SJCRH30 (cell line): ENCODE data around the gene RFWD3. TPM values are rescaled to one million over a fixed set of nuclear protein-coding genes. Genes with fewer than 3 reads are reported as not detected.
"Not testable (repeated sequence)": the region's sequence is repeated elsewhere in the genome, so short reads cannot be mapped to it uniquely, and the experiment has no call there.

ENCODE experiments used
- DNase-seq, 2 experiments: peaks; one replicate each; pipeline ENCODE4 v3.0.0-alpha.2; 2015 to 2020
- H3K27ac ChIP-seq: fragments of 250-450 bp; sonication (Bioruptor Pico); 2 replicates; pipeline ENCODE4 v1.5.1; 2020; ENCODE audit warnings: mild to moderate bottlenecking, moderate library complexity
- H3K27me3 ChIP-seq: fragments of 250-450 bp; sonication (Bioruptor Pico); 2 replicates; pipeline ENCODE4 v1.5.1; 2020; ENCODE audit warnings: mild to moderate bottlenecking, moderate library complexity
- H3K36me3 ChIP-seq: fragments of 250-450 bp; sonication (Bioruptor Pico); 2 replicates; pipeline ENCODE4 v1.5.1; 2020; ENCODE audit warnings: mild to moderate bottlenecking, moderate library complexity
- H3K4me1 ChIP-seq: fragments of 250-450 bp; sonication (Bioruptor Pico); 2 replicates; pipeline ENCODE4 v1.5.1; 2020; ENCODE audit warnings: mild to moderate bottlenecking, moderate library complexity
- H3K4me3 ChIP-seq: fragments of 250-450 bp; sonication (Bioruptor Pico); 2 replicates; pipeline ENCODE4 v1.5.1; 2020; ENCODE audit warnings: mild to moderate bottlenecking, moderate library complexity
- H3K9me3 ChIP-seq: fragments of 250-450 bp; sonication (Bioruptor Pico); replicated peaks from 2 replicates; pipeline ENCODE4 v1.5.1; 2020; ENCODE audit warnings: mild to moderate bottlenecking, moderate library complexity
- total RNA-seq: library from RNA; depleted of rRNA; stranded (reverse); fragments of >200 nt; shearing (Covaris generic); gene quantifications from 2 replicates; pipeline ENCODE4 v1.2.3, GENCODE V29; 2014

The RFWD3 gene
- total RNA-seq, 1 experiment from 2014 or later, result 42.2 TPM

DNA sequence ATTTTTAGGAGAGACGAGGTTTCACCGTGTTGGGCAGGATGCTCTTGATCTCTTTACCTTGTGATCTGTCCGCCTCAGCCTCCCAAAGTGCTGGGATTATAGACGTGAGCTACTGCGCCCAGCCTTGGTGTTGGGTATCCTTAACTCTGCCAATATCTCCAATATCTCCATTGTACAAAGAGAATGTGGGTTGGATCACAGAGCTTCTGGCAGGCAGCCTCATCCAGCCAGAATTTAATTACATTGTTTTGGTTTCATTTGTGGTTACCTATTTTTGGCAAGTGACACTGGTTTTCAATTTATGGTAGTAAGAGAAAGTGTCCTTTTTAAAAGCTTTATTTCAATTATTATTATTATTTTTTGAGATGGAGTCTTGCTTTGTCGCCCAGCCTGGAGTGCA lies 14.0 kb upstream of the RFWD3 start:
- Histone ChIP-seq H3K27me3 (no peaks in the 10 kb centered on the region), H3K9me3 (no peaks in the 10 kb centered on the region), H3K4me3 (no peak overlapping the region), H3K4me1 (peaks cover 7% of the 10 kb centered on the region; the same call in 1 of the 2 replicates), H3K36me3 (no peaks in the 10 kb centered on the region), H3K27ac (no peak overlapping the region)
- no peak for DNase-seq

DNA sequence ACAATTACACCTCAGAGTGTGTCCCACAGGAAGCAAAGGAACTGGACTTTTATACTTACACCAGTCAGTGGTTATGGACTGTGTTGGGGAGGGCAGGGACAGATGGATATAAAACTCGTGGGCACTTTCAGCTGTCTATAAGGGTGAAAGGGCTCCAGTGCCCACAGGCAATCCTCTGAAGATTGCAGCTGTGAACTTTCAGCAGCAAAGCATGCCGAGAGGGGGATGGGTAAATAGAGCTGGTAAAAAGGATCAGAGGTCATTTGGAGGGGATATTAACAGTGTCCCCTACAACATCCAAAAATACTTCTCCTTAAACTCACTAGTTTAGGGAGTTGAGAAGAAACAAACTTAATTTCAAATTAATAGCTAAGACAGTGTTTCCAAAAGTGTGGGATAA lies 13.3 kb upstream of the RFWD3 start:
- Histone ChIP-seq H3K27ac (no peak overlapping the region), H3K4me1 (peaks cover 7% of the 10 kb centered on the region; the same call in 1 of the 2 replicates), H3K36me3 (no peaks in the 10 kb centered on the region), H3K4me3 (no peak overlapping the region), H3K27me3 (no peaks in the 10 kb centered on the region), H3K9me3 (no peaks in the 10 kb centered on the region)
- DNase-seq, result peak; percentile 19 to 46

DNA sequence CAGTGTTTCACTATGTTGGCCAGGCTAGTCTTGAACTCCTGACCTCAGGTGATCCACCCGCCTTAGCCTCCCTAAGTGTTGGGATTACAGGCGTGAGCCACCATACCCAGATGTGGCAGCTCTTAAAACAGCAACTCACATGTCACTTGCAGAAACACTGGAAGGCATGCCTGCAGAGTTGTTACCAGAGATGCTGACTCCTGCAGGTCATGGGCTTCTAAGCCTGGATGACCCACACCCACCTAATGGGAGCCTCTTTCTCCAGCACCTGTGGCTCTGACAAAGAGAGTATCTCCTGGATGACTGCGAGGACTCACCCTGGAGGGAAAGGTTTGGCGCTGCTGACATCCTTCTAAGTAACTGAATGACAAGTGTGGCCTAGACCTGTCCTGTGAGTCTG lies 11.2 kb upstream of the RFWD3 start:
- no peaks in the 10 kb centered on the region for H3K9me3 ChIP-seq
- H3K4me3 ChIP-seq, result no peak overlapping the region
- H3K27ac ChIP-seq, result no peak overlapping the region
- no peaks in the 10 kb centered on the region for H3K27me3 ChIP-seq
- no peak for DNase-seq
- no peaks in the 10 kb centered on the region for H3K36me3 ChIP-seq
- peaks cover 7% of the 10 kb centered on the region; the same call in 1 of the 2 replicates for H3K4me1 ChIP-seq

DNA sequence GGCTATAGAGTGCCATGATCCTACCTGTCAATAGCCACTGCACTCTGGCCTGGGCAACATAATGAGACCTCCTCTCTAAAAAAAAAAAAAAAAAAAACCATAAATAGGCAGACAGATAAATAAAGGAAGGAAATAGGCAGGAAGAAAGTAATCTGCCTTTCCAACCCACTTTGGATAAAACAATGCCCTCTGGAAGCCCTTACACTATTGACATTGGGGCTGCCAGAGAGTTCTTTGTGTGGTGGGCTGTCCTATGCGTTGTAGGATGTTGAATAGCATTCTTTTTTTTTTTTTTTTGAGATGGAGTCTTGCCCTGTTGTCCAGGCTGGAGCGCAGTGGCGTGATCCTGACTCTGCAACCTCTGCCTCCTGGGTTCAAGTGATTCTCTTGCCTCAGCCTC lies 7.2 kb upstream of the RFWD3 start:
- Histone ChIP-seq H3K9me3 (no peaks in the 10 kb centered on the region), H3K4me1 (no peaks in the 10 kb centered on the region), H3K36me3 (no peaks in the 10 kb centered on the region), H3K4me3 (no peak overlapping the region), H3K27me3 (no peaks in the 10 kb centered on the region), H3K27ac (no peak overlapping the region)
- no peak for DNase-seq

DNA sequence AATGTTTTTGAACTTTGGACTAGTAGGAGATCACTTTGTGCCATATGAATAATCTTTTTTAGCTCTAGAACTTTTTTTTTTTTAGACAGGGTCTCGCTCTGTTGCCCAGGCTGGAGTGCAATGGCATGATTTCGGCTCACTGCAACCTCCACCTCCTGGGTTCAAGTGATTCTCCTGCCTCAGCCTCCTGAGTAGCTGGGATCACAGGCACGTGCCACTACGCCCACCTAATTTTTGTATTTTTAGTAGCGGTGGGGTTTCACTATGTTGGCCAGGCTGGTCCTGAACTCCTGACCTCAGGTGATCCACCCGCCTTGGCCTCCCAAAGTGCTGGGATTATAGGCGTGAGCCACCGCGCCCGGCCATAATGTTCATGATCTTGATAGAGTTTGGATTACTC lies 2.2 kb upstream of the RFWD3 start:
- not testable (repeated sequence) for DNase-seq, H3K27me3 ChIP-seq, H3K9me3 ChIP-seq, H3K4me1 ChIP-seq, H3K27ac ChIP-seq, H3K4me3 ChIP-seq
- H3K36me3 ChIP-seq, result peaks cover 13% of the 10 kb centered on the region

DNA sequence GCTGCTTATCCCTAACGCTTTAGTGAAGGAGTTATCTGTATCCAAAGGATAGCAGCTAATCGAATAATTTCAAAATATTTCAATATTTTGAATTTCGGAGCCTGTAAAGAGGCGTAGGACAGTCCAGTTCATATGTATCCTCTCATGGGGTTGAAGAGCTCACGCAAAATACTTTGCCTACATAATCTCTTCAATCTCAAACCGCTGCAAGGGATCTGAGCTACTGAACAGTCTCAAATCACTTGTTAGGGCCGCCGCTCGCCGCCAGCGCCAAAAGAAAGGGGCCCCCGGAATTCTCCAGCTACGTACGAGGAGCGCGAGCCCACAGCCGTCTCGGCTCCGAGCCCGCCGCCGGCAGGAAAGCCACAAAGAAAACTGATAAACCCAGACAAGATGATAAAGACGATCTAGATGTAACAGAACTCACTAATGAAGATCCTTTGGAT lies 601 bp upstream of the RFWD3 start:
- Histone ChIP-seq H3K27ac (peak overlapping the region; percentile 94), H3K9me3 (0 out of 2 replicates have a peak, but pooled peaks cover 3% of the 10 kb centered on the region), H3K36me3 (peaks cover 23% of the 10 kb centered on the region), H3K27me3 (no peaks in the 10 kb centered on the region), H3K4me1 (no peaks in the 10 kb centered on the region), H3K4me3 (peak overlapping the region; percentile 93)
- no peak for DNase-seq

DNA sequence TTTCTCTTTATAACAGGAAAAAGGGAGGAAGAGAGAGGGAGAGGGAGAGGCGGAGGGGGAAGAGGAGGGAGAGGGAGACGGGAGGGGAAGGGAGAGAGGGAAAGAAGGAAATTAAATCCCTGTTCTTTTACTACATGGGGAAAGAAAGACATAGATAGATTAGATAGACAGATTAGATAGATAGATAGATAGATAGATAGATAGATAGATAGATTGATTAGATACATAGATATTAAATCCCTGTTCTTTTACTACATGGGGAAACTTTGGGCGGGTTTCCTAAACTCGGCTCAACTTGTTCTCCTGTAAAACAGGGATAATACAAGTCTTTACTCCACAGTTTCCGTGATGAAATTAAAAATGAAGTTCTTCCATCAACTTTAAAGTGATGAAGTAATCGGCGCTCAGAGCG lies 661 bp downstream of the RFWD3 start:
- peak overlapping the region; percentile 94 for H3K27ac ChIP-seq
- no peak for DNase-seq
- H3K4me3 ChIP-seq, result peak overlapping the region; percentile 93
- H3K36me3 ChIP-seq, result peaks cover 29% of the 10 kb centered on the region
- H3K27me3 ChIP-seq, result no peaks in the 10 kb centered on the region
- H3K4me1 ChIP-seq, result no peaks in the 10 kb centered on the region
- H3K9me3 ChIP-seq, result 0 out of 2 replicates have a peak, but pooled peaks cover 3% of the 10 kb centered on the region

DNA sequence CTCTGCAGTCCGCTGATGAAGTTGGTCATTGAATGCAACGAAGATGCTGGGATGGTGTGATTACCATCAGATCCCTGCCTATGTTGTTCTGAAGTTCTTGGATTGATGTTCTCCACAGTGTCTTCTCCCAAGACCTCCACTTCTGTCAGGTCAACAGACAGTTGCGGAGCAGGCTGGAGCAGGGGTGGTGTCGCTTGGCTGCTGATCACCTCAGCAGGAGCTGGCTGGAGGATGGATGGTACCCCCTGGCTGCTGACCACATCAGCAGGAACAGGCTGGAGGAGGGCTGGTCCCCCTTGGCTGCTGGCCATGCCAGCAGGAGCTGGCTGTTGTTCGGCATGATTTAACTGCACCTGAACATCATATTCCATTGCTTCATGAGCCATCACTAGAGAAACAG lies 5.6 kb downstream of the RFWD3 start:
- Histone ChIP-seq H3K36me3 (peaks cover 55% of the 10 kb centered on the region), H3K4me3 (no peak overlapping the region), H3K4me1 (no peaks in the 10 kb centered on the region), H3K27ac (no peak overlapping the region), H3K27me3 (no peaks in the 10 kb centered on the region), H3K9me3 (no peaks in the 10 kb centered on the region)
- no peak for DNase-seq

DNA sequence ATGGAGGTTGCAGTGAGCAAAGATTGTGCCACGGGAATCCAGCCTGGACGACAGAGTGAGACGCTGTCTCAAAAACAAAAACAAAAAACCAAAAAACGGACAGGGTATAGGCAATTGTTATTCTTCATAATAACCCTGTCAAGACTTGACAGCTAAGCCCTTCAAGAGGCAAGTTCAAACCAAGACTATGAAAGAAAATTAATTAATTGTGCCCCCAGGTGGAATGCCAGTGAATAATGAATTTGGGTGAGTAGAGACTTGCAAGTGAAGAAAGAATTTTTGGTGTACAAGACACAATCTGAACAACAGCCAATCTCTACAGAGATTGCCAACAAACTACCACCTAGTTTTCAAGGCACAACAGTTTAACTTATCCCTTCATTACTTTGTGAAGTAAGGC lies 6.3 kb downstream of the RFWD3 start:
- Histone ChIP-seq H3K4me1 (no peaks in the 10 kb centered on the region), H3K36me3 (peaks cover 55% of the 10 kb centered on the region), H3K9me3 (no peaks in the 10 kb centered on the region), H3K27ac (no peak overlapping the region), H3K4me3 (no peak overlapping the region), H3K27me3 (no peaks in the 10 kb centered on the region)
- DNase-seq, result no peak

DNA sequence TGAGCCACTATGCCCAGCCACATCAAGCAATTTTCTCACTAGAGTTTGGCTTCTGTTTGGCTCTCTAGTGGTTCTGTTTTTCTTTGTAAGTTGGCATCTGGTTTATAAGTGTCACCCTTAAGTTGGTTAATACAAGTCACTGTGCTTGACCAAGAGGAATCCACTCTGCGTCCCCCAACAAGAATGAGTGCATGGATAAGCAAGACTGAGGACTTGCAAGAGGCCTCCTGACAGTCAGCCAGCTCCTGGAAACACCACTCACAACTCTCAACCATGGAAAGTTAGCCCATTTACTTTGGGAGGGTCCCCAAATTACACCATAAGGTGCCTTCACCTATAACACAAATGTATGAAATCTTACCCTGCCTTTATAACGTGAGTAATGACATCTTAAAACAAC lies 7.6 kb downstream of the RFWD3 start:
- H3K4me1 ChIP-seq, result no peaks in the 10 kb centered on the region
- H3K9me3 ChIP-seq, result no peaks in the 10 kb centered on the region
- H3K27me3 ChIP-seq, result no peaks in the 10 kb centered on the region
- peaks cover 50% of the 10 kb centered on the region for H3K36me3 ChIP-seq
- H3K4me3 ChIP-seq, result no peak overlapping the region
- no peak for DNase-seq
- no peak overlapping the region for H3K27ac ChIP-seq

DNA sequence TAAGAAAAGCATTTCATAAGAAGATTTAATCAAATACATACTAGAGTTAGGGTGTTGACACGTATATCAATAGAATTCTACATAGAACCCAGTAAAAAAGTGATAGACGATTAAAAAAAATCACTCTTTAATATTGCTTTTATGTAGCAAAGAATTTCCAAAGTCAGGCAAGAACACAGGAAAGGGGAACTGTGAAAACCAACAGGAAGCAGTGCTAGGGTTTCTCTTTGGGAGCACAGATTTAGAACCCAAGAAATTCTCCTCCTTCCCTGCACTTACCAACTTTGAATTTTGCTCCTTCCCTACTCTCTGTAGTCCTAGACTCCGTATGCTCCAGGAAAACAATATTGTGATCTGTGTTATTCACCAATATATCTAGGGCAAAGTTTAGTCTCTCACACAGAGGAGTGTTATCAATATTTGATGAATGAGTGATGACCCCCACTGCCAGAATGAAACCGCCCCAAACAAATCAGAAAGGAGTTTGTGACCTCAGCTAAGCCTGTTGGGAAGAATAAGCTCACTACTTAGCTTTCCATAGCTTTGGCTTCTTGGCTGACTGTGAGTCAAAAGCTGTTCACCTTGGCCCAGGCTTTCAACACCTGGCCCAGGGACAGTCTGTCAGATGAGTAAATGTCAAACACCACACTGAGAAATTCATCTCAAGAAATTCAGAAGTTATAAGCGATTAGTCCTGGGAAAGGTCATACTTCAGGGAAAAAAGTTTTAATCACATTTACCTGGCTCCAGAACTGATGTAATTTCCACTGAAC lies 8.6 kb downstream of the RFWD3 start:
- Histone ChIP-seq H3K27ac (no peak overlapping the region), H3K36me3 (peaks cover 44% of the 10 kb centered on the region), H3K27me3 (no peaks in the 10 kb centered on the region), H3K4me1 (no peaks in the 10 kb centered on the region), H3K4me3 (no peak overlapping the region), H3K9me3 (no peaks in the 10 kb centered on the region)
- DNase-seq, result no peak

DNA sequence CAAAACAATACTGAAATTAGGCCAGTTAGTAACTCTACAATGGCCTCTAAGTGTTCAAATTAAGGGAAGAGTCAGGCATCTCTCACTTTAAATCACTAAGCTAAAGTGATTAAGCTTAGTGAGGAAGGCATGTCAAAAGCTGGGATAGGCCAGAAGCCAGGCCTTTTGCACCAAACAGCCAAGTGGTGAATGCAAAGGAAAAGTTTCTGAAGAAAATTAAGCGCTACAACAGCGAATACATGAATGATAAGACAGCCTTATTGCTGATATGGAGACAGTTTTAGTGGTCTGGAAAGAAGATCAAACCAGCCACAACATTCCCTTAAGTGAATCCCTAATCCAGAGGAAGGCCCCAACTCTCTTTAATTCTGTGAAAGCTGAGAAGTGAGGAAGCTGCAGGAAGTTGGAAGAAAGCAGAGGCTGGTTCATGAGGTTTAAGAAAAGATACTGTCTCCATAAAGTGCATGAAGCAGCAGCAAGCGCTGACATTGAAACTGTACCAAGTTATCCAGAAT lies 12.1 kb downstream of the RFWD3 start:
- Histone ChIP-seq H3K27ac (no peak overlapping the region), H3K27me3 (no peaks in the 10 kb centered on the region), H3K4me1 (no peaks in the 10 kb centered on the region), H3K4me3 (no peak overlapping the region), H3K36me3 (peaks cover 34% of the 10 kb centered on the region), H3K9me3 (no peaks in the 10 kb centered on the region)
- DNase-seq, result no peak

DNA sequence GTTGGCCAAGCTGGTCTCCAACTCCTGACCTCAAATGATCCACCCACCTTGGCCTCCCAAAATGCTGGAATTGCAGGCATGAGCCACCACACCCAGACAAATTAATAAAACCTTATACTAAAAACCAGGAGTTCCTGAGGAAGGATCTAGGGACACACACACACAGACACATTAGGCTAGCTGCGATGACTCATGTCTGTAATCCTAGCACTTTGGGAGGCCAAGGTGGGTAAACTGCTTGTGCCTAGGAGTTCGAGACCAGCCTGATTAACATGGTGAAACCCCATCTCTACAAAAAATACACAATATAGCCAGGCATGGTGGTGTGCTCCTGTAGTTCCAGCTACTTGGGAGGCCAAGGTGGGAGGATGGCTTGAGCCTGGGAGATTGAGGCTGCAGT lies 13.8 kb downstream of the RFWD3 start:
- H3K27ac ChIP-seq, H3K4me1 ChIP-seq, DNase-seq, H3K27me3 ChIP-seq, H3K4me3 ChIP-seq, H3K9me3 ChIP-seq: not testable (repeated sequence)
- peaks cover 25% of the 10 kb centered on the region for H3K36me3 ChIP-seq

DNA sequence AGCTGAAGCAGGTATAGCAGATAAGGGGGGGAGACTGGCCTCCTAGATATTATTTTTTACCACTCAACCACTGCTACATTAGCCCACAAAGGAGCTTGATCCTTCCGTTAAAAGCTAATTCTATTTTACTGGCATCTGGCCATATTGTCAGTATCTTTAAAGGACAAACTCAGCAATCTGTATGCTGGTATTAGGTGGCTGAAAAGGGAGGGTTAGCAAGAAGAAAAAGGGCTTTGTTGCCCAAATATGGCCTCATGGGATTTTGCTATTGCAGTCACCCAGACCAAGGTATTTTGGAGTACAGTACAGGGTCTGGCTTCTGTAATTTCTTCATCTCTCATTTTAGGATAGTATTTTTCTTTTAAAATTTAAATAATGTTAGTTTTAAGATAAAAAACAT lies 14.4 kb downstream of the RFWD3 start:
- H3K4me3 ChIP-seq, result no peak overlapping the region
- no peaks in the 10 kb centered on the region for H3K27me3 ChIP-seq
- peaks cover 29% of the 10 kb centered on the region for H3K36me3 ChIP-seq
- no peak for DNase-seq
- H3K4me1 ChIP-seq, result no peaks in the 10 kb centered on the region
- no peak overlapping the region for H3K27ac ChIP-seq
- H3K9me3 ChIP-seq, result no peaks in the 10 kb centered on the region

DNA sequence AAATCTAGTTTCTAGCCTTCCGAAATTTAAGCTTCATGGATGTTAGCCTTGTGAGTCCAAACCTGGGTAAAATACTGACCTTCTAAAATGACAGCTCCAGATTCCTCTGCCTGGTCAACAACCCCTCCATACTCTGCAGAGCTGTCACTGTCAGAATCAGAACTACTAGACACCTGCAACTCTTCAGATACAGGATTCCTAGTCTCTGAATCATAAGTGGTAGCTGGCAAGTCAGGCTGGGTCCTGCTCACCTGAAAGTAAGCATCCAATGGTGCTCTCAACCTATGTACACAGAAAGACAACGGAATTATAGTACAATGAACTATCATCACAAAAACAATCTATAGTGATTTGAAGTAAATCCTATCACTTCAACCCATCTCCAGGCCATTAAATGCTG lies 14.8 kb downstream of the RFWD3 start:
- DNase-seq, result no peak
- H3K27ac ChIP-seq, result no peak overlapping the region
- H3K27me3 ChIP-seq, result no peaks in the 10 kb centered on the region
- no peaks in the 10 kb centered on the region for H3K9me3 ChIP-seq
- H3K4me1 ChIP-seq, result no peaks in the 10 kb centered on the region
- H3K36me3 ChIP-seq, result peaks cover 25% of the 10 kb centered on the region
- no peak overlapping the region for H3K4me3 ChIP-seq
